Stomach (tissue), 9 donors: Measurements from ENCODE around the gene STIP1. TPM values are rescaled to one million over a fixed set of nuclear protein-coding genes. Genes with fewer than 3 reads are reported as not detected.

Experiments used
- DNase-seq, 2 donors: peaks; one replicate each; pipeline versions ENCODE4 v3.0.0 to v3.0.0-alpha.2; 2013 to 2019
- H3K27ac ChIP-seq, 5 donors: fragments of 200-600 bp in 4 of 5; sonication (generic) in 4 of 5; one replicate each; pipeline ENCODE4 v1.5.1; 2013 to 2019; ENCODE audit warnings: mild to moderate bottlenecking in 1 of 5, moderate library complexity in 1 of 5
- H3K27me3 ChIP-seq, 3 donors: fragments of 200-600 bp; sonication (generic); one replicate each; pipeline ENCODE4 v1.5.1; 2017 to 2019; ENCODE audit warnings: mixed run types in 1 of 3
- H3K36me3 ChIP-seq, 4 donors: fragments of 200-600 bp; sonication (generic); 1 replicate in 3 of 4; 2 replicates in 1 of 4; pipeline ENCODE4 v1.5.1; 2016 to 2019
- H3K4me1 ChIP-seq, 4 donors: fragments of 200-600 bp; sonication (generic); one replicate each; pipeline ENCODE4 v1.5.1; 2016 to 2019
- H3K4me3 ChIP-seq, 4 donors: fragments of 200-600 bp; sonication (generic) in 3 of 4; one replicate each; pipeline ENCODE4 v1.5.1; 2016 to 2019; ENCODE audit warnings: mild to moderate bottlenecking in 1 of 4
- H3K9me3 ChIP-seq, 4 donors: fragments of 200-600 bp; sonication (generic); one replicate each; pipeline ENCODE4 v1.5.1; 2016 to 2019
- EP300 ChIP-seq: sonication (generic); formaldehyde crosslinking; IDR thresholded peaks from one replicate; pipeline ENCODE4 v1.6.1; 2017; ENCODE audit warnings: antibody characterized with exemption
- POLR2A ChIP-seq, 4 donors: fragments of 450-650 bp; IDR thresholded peaks; one replicate each; pipeline ENCODE4 v1.6.1; 2016; ENCODE audit warnings: antibody characterized with exemption in 4 of 4, control low read depth in 2 of 4, mild to moderate bottlenecking in 1 of 4, moderate library complexity in 1 of 4
- POLR2AphosphoS5 ChIP-seq, 3 donors: sonication (generic); formaldehyde crosslinking; IDR thresholded peaks; one replicate each; pipeline ENCODE4 v1.6.1; 2016; ENCODE audit warnings: antibody characterized with exemption in 3 of 3
- whole genome bisulfite sequencing, 5 donors: extraction: QIAGEN DNeasy Blood & Tissue Kit in 3 of 5; methylation state at CpG; one replicate each; pipeline versions ENCODE4 v1.1.5 to v1.1.7; 2013 to 2018; 5-methylcytosine and 5-hydroxymethylcytosine counted together
- intact Hi-C: fragments of 100-400 bp; cut with DNase I; formaldehyde crosslinking; loops from one replicate; pipeline ENCODE4 v1.15.1; 2023; ENCODE audit warnings: low total_unique reads
- polyA plus RNA-seq, 3 donors: library from polyadenylated mRNA; stranded (reverse); fragments of 200-250 nt; gene quantifications; one replicate each; pipeline ENCODE4 v1.2.3, GENCODE V29; 2013
- total RNA-seq, 5 donors: library from RNA; depleted of rRNA; stranded (reverse); fragments of >200 nt; gene quantifications; one replicate each; pipeline versions ENCODE4 v1.1.0 to v1.2.3, GENCODE V29; 2014 to 2016
- TF ChIP-seq, protein P1 (sequence below), 7 experiments: fragments of 450-650 bp in 4 of 7; fragments of 200-600 bp in 3 of 7; sonication (generic) in 3 of 7; IDR thresholded peaks; one replicate each; pipeline ENCODE4 v1.5.1; 2016 to 2019; ENCODE audit warnings: antibody characterized with exemption in 7 of 7, control low read depth in 2 of 7, mild to moderate bottlenecking in 1 of 7
- donor health status: healthy with polysubstance abuse.
- donor health status: Bipolar disorder and iron deficiency.
- donor health status: healthy.

The STIP1 gene
- total and polyA plus RNA-seq, 8 donors: 27.4 to 259 (median 54.7) TPM

DNA sequence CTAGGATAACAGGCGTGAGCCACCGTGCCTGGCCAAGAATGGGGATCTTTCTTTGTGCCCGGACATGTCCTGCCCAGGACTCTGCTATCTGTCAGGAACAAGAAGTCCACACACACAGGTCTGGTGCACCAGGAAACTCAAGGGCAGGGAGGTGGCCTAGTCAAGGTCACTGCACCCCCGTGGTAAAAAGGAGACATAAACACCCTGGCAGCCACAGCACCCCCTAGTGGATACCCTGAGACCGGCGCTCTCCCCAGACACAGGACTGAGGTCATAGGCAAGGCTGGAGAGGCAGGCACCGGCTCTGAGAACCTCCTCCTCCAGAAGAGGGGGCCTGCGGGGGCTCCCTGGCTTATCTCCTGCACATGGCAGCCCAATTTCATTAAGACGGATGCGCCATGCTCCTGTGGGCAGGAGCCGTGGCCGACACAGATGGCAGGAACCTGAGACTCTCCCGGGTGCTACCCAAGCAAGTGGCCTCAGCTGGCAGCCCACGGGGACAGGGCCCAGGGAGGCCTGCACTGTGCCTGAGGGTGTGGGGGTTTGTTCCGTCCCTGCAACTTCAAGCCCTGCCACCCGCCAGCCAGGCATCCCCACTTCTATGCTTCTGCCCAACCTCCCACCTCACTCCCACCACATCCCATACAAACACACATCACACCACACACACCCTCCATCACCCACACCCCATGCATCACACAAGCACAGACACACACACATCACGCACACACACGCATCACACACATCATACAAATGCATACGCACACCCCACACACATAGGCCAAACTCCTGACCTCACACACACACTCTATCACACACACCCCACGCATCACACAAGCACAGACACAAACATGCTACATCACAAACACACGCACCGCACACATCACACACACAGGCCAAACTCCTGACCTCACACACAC is 39.7 kb upstream of the STIP1 start:
- WGBS, 5 donors: 70 to 76% (median 71%) methylated on average over 18 to 22 of the region's 22 CpGs

GRCh38 chr11:64148226-64148916 is 37.6 kb upstream of the STIP1 start:
- peak; percentile 82 to 93 for DNase-seq
- Histone ChIP-seq H3K4me3 (peak overlapping the region; percentile 10 to 31 (median 21)), H3K27me3 (no peaks in the 10 kb centered on the region), H3K9me3 (no peaks in the 10 kb centered on the region), H3K36me3 (peaks cover 0 to 8% (median 1%) of the 10 kb centered on the region in 4 donors), H3K4me1 (peaks cover 14 to 48% (median 32%) of the 10 kb centered on the region in 4 donors), H3K27ac (peak overlapping the region in 1 of 5 donors; percentile 76)
- TF ChIP-seq POLR2AphosphoS5 (IDR thresholded peaks at IDR 0.05): peak in 2 of 3 donors; percentile 16 to 27
- TF ChIP-seq EP300: no peak
- TF ChIP-seq, protein P1, sequence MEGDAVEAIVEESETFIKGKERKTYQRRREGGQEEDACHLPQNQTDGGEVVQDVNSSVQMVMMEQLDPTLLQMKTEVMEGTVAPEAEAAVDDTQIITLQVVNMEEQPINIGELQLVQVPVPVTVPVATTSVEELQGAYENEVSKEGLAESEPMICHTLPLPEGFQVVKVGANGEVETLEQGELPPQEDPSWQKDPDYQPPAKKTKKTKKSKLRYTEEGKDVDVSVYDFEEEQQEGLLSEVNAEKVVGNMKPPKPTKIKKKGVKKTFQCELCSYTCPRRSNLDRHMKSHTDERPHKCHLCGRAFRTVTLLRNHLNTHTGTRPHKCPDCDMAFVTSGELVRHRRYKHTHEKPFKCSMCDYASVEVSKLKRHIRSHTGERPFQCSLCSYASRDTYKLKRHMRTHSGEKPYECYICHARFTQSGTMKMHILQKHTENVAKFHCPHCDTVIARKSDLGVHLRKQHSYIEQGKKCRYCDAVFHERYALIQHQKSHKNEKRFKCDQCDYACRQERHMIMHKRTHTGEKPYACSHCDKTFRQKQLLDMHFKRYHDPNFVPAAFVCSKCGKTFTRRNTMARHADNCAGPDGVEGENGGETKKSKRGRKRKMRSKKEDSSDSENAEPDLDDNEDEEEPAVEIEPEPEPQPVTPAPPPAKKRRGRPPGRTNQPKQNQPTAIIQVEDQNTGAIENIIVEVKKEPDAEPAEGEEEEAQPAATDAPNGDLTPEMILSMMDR (IDR thresholded peaks at IDR 0.05): peak in 5 of 7 experiments; percentile 82 to 94 (median 91)
- TF ChIP-seq POLR2A (IDR thresholded peaks at IDR 0.05): no peak
- intact Hi-C loops: loop anchor here (2.0 kb wide), 1 partner anchor 148 kb away; no protein-coding TSS in a partner anchor
- 2 to 18% (median 11%) methylated on average over 17 to 19 of the region's 19 CpGs for WGBS, 5 donors

More for the DNA sequence above, 39.7 kb upstream of the STIP1 start:
- peaks cover 0 to 7% (median 1%) of the 10 kb centered on the region in 4 donors for H3K36me3 ChIP-seq
- H3K4me3 ChIP-seq: no peak overlapping the region
- H3K9me3 ChIP-seq: no peaks in the 10 kb centered on the region
- peaks cover 14 to 45% (median 26%) of the 10 kb centered on the region in 4 donors for H3K4me1 ChIP-seq
- H3K27ac ChIP-seq: peak overlapping the region in 1 of 5 donors; percentile 0
- TF ChIP-seq, protein P1 (IDR thresholded peaks at IDR 0.05): peak in 5 of 7 experiments; percentile 11 to 65 (median 54)
- no peak for TF ChIP-seq EP300
- peak in 1 of 3 donors; percentile 18 for TF ChIP-seq POLR2AphosphoS5 (IDR thresholded peaks at IDR 0.05)
- TF ChIP-seq POLR2A (IDR thresholded peaks at IDR 0.05): no peak
- intact Hi-C loops: no loop called here
- DNase-seq: peak; percentile 70 to 79
- H3K27me3 ChIP-seq: no peaks in the 10 kb centered on the region

- intact Hi-C loops: loop anchor here (2.0 kb wide), 1 partner anchor 148 kb away; no protein-coding TSS in a partner anchor
- H3K27me3 ChIP-seq: no peaks in the 10 kb centered on the region
These were observed 36.9 kb upstream of the STIP1 start for GRCh38 chr11:64148917-64149617.

More at GRCh38 chr11:64148917-64149617, 36.9 kb upstream of the STIP1 start:
- Histone ChIP-seq H3K9me3 (no peaks in the 10 kb centered on the region), H3K4me3 (peak overlapping the region in 1 of 4 donors; percentile 31), H3K36me3 (peaks cover 0 to 8% (median 1%) of the 10 kb centered on the region in 4 donors), H3K27ac (peak overlapping the region in 1 of 5 donors; percentile 76), H3K4me1 (peaks cover 14 to 48% (median 34%) of the 10 kb centered on the region in 4 donors)
- 75 to 84% (median 83%) methylated on average over 21 to 25 of the region's 25 CpGs for WGBS, 5 donors
- TF ChIP-seq POLR2AphosphoS5 (IDR thresholded peaks at IDR 0.05): no peak
- TF ChIP-seq, protein P1 (IDR thresholded peaks at IDR 0.05): peak in 2 of 7 experiments; percentile 14 to 46
- no peak for DNase-seq
